SK-N-SH (cell line): Measurements from ENCODE around the gene CHD1. TPM values are rescaled to one million over a fixed set of nuclear protein-coding genes. Genes with fewer than 3 reads are reported as not detected.
A peak's percentile ranks its signal among the peaks of the same experiment; 100 is the strongest.

Source experiments
- CTCF ChIA-PET: fragments of 300-600, 350-600 bp; formaldehyde crosslinking; extraction: SDS; loops from one replicate; lab custom pipeline; 2021; lab: Yijun Ruan, JAX
- POLR2A ChIA-PET: fragments of 350-600 bp; sonication (Branson Sonifier 250); formaldehyde crosslinking; extraction: SDS; loops from one replicate; lab custom pipeline; 2020; ENCODE audit warnings: antibody characterized with exemption, inconsistent platforms; lab: Yijun Ruan, JAX
- DNase-seq: peaks from one replicate; pipeline ENCODE4 v3.0.0; 2012
- H2AFZ ChIP-seq: fragments of 200-600 bp; sonication (generic); 2 replicates; pipeline ENCODE4 v1.8.1; 2016; ENCODE audit warnings: antibody characterized with exemption, mild to moderate bottlenecking, low read depth
- H3F3A ChIP-seq: fragments of 200-600 bp; sonication (generic); replicated peaks from 2 replicates; pipeline ENCODE3; 2016; ENCODE audit warnings: antibody characterized with exemption, mild to moderate bottlenecking; ENCODE audit not compliant: insufficient read depth
- H3K27ac ChIP-seq, 2 experiments: fragments of 200-500 bp in 1 of 2; fragments of 200-600 bp in 1 of 2; sonication (Bioruptor generic) in 1 of 2; sonication (generic), shearing (Covaris generic) in 1 of 2; 2 replicates each; pipeline versions ENCODE4 v1.5.1 to v1.6.1; 2014 to 2016; ENCODE audit warnings: low read depth in 2 of 2, inconsistent platforms in 1 of 2, low read length in 1 of 2, mild to moderate bottlenecking in 1 of 2, mixed read lengths in 1 of 2
- H3K27me3 ChIP-seq: fragments of 200-600 bp; sonication (generic), shearing (Covaris generic); 2 replicates; pipeline ENCODE4 v1.6.1; 2016; ENCODE audit warnings: mixed run types; ENCODE audit not compliant: insufficient read depth
- H3K36me3 ChIP-seq, 2 experiments: fragments of 200-500 bp in 1 of 2; fragments of 200-600 bp in 1 of 2; sonication (Bioruptor generic) in 1 of 2; sonication (generic) in 1 of 2; replicated peaks in 1 of 2; 2 replicates each; pipeline versions ENCODE3 to v1.5.1; 2014 to 2016; ENCODE audit warnings: low read length in 1 of 2, mild to moderate bottlenecking in 1 of 2; ENCODE audit not compliant: insufficient read depth in 2 of 2, control insufficient read depth in 1 of 2
- H3K4me1 ChIP-seq, 2 experiments: fragments of 200-500 bp in 1 of 2; fragments of 200-600 bp in 1 of 2; sonication (Bioruptor generic) in 1 of 2; sonication (generic), shearing (Covaris generic) in 1 of 2; 2 replicates each; pipeline versions ENCODE4 v1.5.1 to v1.6.1; 2014 to 2016; ENCODE audit warnings: low read depth in 1 of 2, low read length in 1 of 2, mixed run types in 1 of 2; ENCODE audit not compliant: insufficient read depth in 2 of 2, control insufficient read depth in 1 of 2
- H3K4me2 ChIP-seq: fragments of 200-600 bp; sonication (generic), shearing (Covaris generic); 2 replicates; pipeline ENCODE4 v1.6.1; 2017; ENCODE audit warnings: mixed run types
- H3K4me3 ChIP-seq, 2 experiments: fragments of 200-500 bp in 1 of 2; fragments of 200-600 bp in 1 of 2; sonication (Bioruptor generic) in 1 of 2; sonication (generic), shearing (Covaris generic) in 1 of 2; 2 replicates each; pipeline versions ENCODE4 v1.5.1 to v1.8.1; 2014 to 2016; ENCODE audit warnings: low read depth in 2 of 2, inconsistent platforms in 1 of 2, low read length in 1 of 2, mild to moderate bottlenecking in 1 of 2, mixed read lengths in 1 of 2, moderate library complexity in 1 of 2
- H3K79me2 ChIP-seq: fragments of 200-600 bp; sonication (generic); 2 replicates; pipeline ENCODE4 v1.8.1; 2017; ENCODE audit warnings: mild to moderate bottlenecking; ENCODE audit not compliant: insufficient read depth
- H3K9ac ChIP-seq: fragments of 200-600 bp; sonication (generic); 2 replicates; pipeline ENCODE4 v1.6.1; 2017; ENCODE audit warnings: mixed run types
- H3K9me2 ChIP-seq: fragments of 200-600 bp; sonication (generic); 2 replicates; pipeline ENCODE4 v1.6.1; 2017; ENCODE audit warnings: mixed run types
- H3K9me3 ChIP-seq: fragments of 200-600 bp; sonication (generic); 2 replicates; pipeline ENCODE4 v1.6.1; 2017; ENCODE audit warnings: mixed run types, mild to moderate bottlenecking, moderate library complexity
- H4K20me1 ChIP-seq: fragments of 200-600 bp; sonication (generic); 2 replicates; pipeline ENCODE4 v1.6.1; 2017; ENCODE audit warnings: mild to moderate bottlenecking, mixed run types; ENCODE audit not compliant: insufficient read depth
- CHD2 ChIP-seq: fragments of 150-350 bp; IDR thresholded peaks from 2 replicates; pipeline ENCODE4 v1.6.1; 2018; ENCODE audit warnings: low read length; ENCODE audit not compliant: partially characterized antibody
- CTCF ChIP-seq: fragments of 200-600 bp; sonication (generic); IDR thresholded peaks from 2 replicates; pipeline ENCODE4 v1.6.1; 2017; ENCODE audit warnings: antibody characterized with exemption, mild to moderate bottlenecking, moderate library complexity
- ELF1 ChIP-seq: IDR thresholded peaks from 2 replicates; pipeline ENCODE4 v1.4.0; 2012
- FOSL2 ChIP-seq: IDR thresholded peaks from 2 replicates; pipeline ENCODE4 v1.4.0; 2012; ENCODE audit warnings: low read depth, mild to moderate bottlenecking, moderate library complexity, borderline replicate concordance
- FOXJ3 ChIP-seq: sonication (generic); formaldehyde crosslinking; IDR thresholded peaks from 2 replicates; pipeline ENCODE4 v1.5.1; 2020; ENCODE audit warnings: mild to moderate bottlenecking, missing genetic modification reagents
- FOXM1 ChIP-seq: IDR thresholded peaks from 2 replicates; pipeline ENCODE4 v1.4.0; 2012; ENCODE audit warnings: low read depth, mild to moderate bottlenecking
- JUND ChIP-seq: IDR thresholded peaks from 2 replicates; pipeline ENCODE4 v1.4.0; 2012
- MAX ChIP-seq: IDR thresholded peaks from 2 replicates; pipeline ENCODE4 v1.4.0; 2012; ENCODE audit warnings: low read depth
- MEF2A ChIP-seq: IDR thresholded peaks from 2 replicates; pipeline ENCODE4 v1.4.0; 2012; ENCODE audit warnings: low read depth, borderline replicate concordance
- MXI1 ChIP-seq: IDR thresholded peaks from 2 replicates; pipeline ENCODE4 v1.6.1; 2012; ENCODE audit warnings: mild to moderate bottlenecking, low read depth, low read length, improper control_type of control experiment
- NFIC ChIP-seq: IDR thresholded peaks from 2 replicates; pipeline ENCODE4 v1.4.0; 2012; ENCODE audit warnings: borderline replicate concordance
- PBX3 ChIP-seq: IDR thresholded peaks from 2 replicates; pipeline ENCODE4; 2012
- POLR2AphosphoS5 ChIP-seq: IDR thresholded peaks from 2 replicates; pipeline ENCODE4 v1.6.1; 2012; ENCODE audit warnings: low read depth, low read length
- RAD21 ChIP-seq: IDR thresholded peaks from 2 replicates; pipeline ENCODE4 v1.6.1; 2012; ENCODE audit warnings: mild to moderate bottlenecking, low read length
- REST ChIP-seq: IDR thresholded peaks from 2 replicates; pipeline ENCODE4 v1.6.1; 2012; ENCODE audit warnings: mild to moderate bottlenecking, low read depth, low read length, moderate library complexity
- RFX5 ChIP-seq: IDR thresholded peaks from 2 replicates; pipeline ENCODE4 v1.6.1; 2012; ENCODE audit warnings: mild to moderate bottlenecking, improper control_type of control experiment, low read length
- SIN3A ChIP-seq: IDR thresholded peaks from 2 replicates; pipeline ENCODE4 v1.6.1; 2012; ENCODE audit warnings: low read depth, mild to moderate bottlenecking, low read length, moderate library complexity, borderline replicate concordance
- SMC3 ChIP-seq: IDR thresholded peaks from 2 replicates; pipeline ENCODE4 v1.6.1; 2012; ENCODE audit warnings: low read depth, low read length, improper control_type of control experiment
- TAF1 ChIP-seq: IDR thresholded peaks from 2 replicates; pipeline ENCODE4 v1.6.1; 2012; ENCODE audit warnings: low read depth, mild to moderate bottlenecking, low read length, moderate library complexity, borderline replicate concordance
- USF2 ChIP-seq: fragments of 150-350 bp; IDR thresholded peaks from 2 replicates; pipeline ENCODE4 v1.6.1; 2017; ENCODE audit warnings: antibody characterized with exemption, low read length, low read depth, borderline replicate concordance
- YY1 ChIP-seq: IDR thresholded peaks from 2 replicates; pipeline ENCODE4 v1.4.0; 2012; ENCODE audit warnings: low read depth, mild to moderate bottlenecking
- ZBTB33 ChIP-seq: IDR thresholded peaks from 2 replicates; pipeline ENCODE4 v1.4.0; 2012; ENCODE audit warnings: low read depth, borderline replicate concordance
- WGBS: methylation state at CpG from one replicate; pipeline ENCODE4 v1.1.6; 2017; ENCODE audit warnings: low lambda C conversion rate; 5-methylcytosine and 5-hydroxymethylcytosine counted together
- polyA plus RNA-seq, 3 experiments: library from polyadenylated mRNA; depleted of rRNA; stranded (reverse); fragments of >200 nt; gene quantifications; 2 replicates each; pipeline ENCODE4 v1.2.3, GENCODE V29; 2012

CHD1 gene
- polyA plus RNA-seq (2012; rRNA removed) = 12.4 and 15.2 TPM in 2 replicates
- polyA plus RNA-seq (2012; cell fraction: cytosol; rRNA removed) = 12.3 and 13.2 TPM in 2 replicates
- polyA plus RNA-seq (2012; cell fraction: nucleus; rRNA removed) = 16.2 and 52.2 TPM in 2 replicates

GRCh38 chr5:98928873-98929709 is at the start of gene CHD1:
Gene CHD1 (minus strand): TSS chr5:98929007. CDS start chr5:98926386, 2,621 bp downstream.
- WGBS = 0% methylated on average over 18 of the region's 101 CpGs
- no peaks in the 10 kb centered on the region for H3K27me3 ChIP-seq
- peaks cover 7 to 12% of the 10 kb centered on the region in 2 experiments; a peak in 2 of 4 replicates for H3K4me1 ChIP-seq
- H3K79me2 ChIP-seq = peaks cover 68% of the 10 kb centered on the region
- H4K20me1 ChIP-seq = peaks cover 35% of the 10 kb centered on the region; the same call in 1 of the 2 replicates
- CTCF ChIA-PET = interaction anchor here (1.1 to 1.4 kb wide), 5 partner anchors 10 to 158 kb away, joined by 3 to 5 read pairs (median 4); no protein-coding TSS in a partner anchor
- H3K36me3 ChIP-seq = peaks cover 23 to 26% of the 10 kb centered on the region in 2 experiments
- H3K9me3 ChIP-seq = no peaks in the 10 kb centered on the region
- H3K4me2 ChIP-seq = peak within 1 kb of the TSS; percentile 95
- DNase-seq = peak; percentile 93
- peaks cover 18% of the 10 kb centered on the region for H3F3A ChIP-seq
- peak within 1 kb of the TSS; percentile 55 for H2AFZ ChIP-seq
- POLR2A ChIA-PET = no interaction called here
- H3K4me3 ChIP-seq = peak within 1 kb of the TSS; percentile 96 to 98
- H3K9me2 ChIP-seq = no peaks in the 10 kb centered on the region
- H3K27ac ChIP-seq = peak within 1 kb of the TSS; percentile 98 to 100
- H3K9ac ChIP-seq = peak within 1 kb of the TSS; percentile 99
- TF ChIP-seq MXI1 = peak; percentile 85
- TF ChIP-seq REST = 0 out of 2 replicates have a peak, but pooled peaks have one; percentile 31
- TF ChIP-seq CTCF = no peak
- TF ChIP-seq NFIC = no peak
- no peak for TF ChIP-seq ZBTB33
- TF ChIP-seq FOXM1 = no peak
- TF ChIP-seq RFX5 = 0 out of 2 replicates have a peak, but pooled peaks have one; percentile 29
- no peak for TF ChIP-seq RAD21
- TF ChIP-seq PBX3 = peak; percentile 92
- TF ChIP-seq YY1 = peak; percentile 84
- no peak for TF ChIP-seq ELF1
- peak; percentile 66 for TF ChIP-seq TAF1
- TF ChIP-seq USF2 = no peak
- no peak for TF ChIP-seq SMC3
- TF ChIP-seq JUND = no peak
- peak; percentile 72 for TF ChIP-seq POLR2AphosphoS5
- no peak for TF ChIP-seq CHD2
- TF ChIP-seq FOSL2 = no peak
- 0 out of 2 replicates have a peak, but pooled peaks have one; percentile 66 for TF ChIP-seq SIN3A
- no peak for TF ChIP-seq FOXJ3 (CRISPR knock-in tag)
- TF ChIP-seq MEF2A = no peak
- TF ChIP-seq MAX = peak; percentile 60
